Spinal cord (tissue), 10 donors: ENCODE measurements around the gene JADE2. TPM values are rescaled to one million over a fixed set of nuclear protein-coding genes. Genes with fewer than 3 reads are reported as not detected.

Source experiments
- DNase-seq, 6 donors: peaks; one replicate each; pipeline versions ENCODE4 v3.0.0 to v3.0.0-alpha.2; 2013 to 2015; ENCODE audit warnings: low spot score in 6 of 6, low read depth in 4 of 6
- H3K27ac ChIP-seq: one replicate; pipeline ENCODE4 v1.5.1; 2013; ENCODE audit warnings: low read depth, low read length, control low read depth
- H3K27me3 ChIP-seq: one replicate; pipeline ENCODE4 v1.6.1; 2013; ENCODE audit warnings: low read length; ENCODE audit not compliant: control insufficient read depth, insufficient read depth
- H3K36me3 ChIP-seq: one replicate; pipeline ENCODE4 v1.6.1; 2013; ENCODE audit warnings: low read length; ENCODE audit not compliant: control insufficient read depth, insufficient read depth
- H3K4me1 ChIP-seq: one replicate; pipeline ENCODE4 v1.6.1; 2013; ENCODE audit warnings: low read length; ENCODE audit not compliant: control insufficient read depth, insufficient read depth
- H3K4me3 ChIP-seq: one replicate; pipeline ENCODE4 v1.5.1; 2013; ENCODE audit warnings: low read depth, low read length, control low read depth
- H3K9me3 ChIP-seq: one replicate; pipeline ENCODE4 v1.6.1; 2013; ENCODE audit warnings: low read length; ENCODE audit not compliant: control insufficient read depth, insufficient read depth
- WGBS: methylation state at CpG from one replicate; pipeline ENCODE4 v1.1.5; 2013; ENCODE audit warnings: missing lambda C conversion rate; ENCODE audit not compliant: insufficient coverage; 5-methylcytosine and 5-hydroxymethylcytosine counted together
- polyA plus RNA-seq, 2 donors: library from polyadenylated mRNA; unstranded; fragments of 120-200 nt; gene quantifications; one replicate each; pipeline ENCODE4 v1.2.1, GENCODE V29; 2013; ENCODE audit not compliant: insufficient read length in 2 of 2
- total RNA-seq, 2 donors: library from RNA; depleted of rRNA in 1 of 2; stranded (reverse); fragments of 120-200 nt in 1 of 2; fragments of >200 nt in 1 of 2; gene quantifications; one replicate each; pipeline versions ENCODE4 v1.2.3 to v1.2.4, GENCODE V29; 2013 to 2014
- donor health status: healthy.

Gene JADE2
- total and polyA plus RNA-seq, 4 donors = 6.0 to 12.1 (median 8.9) TPM

DNA sequence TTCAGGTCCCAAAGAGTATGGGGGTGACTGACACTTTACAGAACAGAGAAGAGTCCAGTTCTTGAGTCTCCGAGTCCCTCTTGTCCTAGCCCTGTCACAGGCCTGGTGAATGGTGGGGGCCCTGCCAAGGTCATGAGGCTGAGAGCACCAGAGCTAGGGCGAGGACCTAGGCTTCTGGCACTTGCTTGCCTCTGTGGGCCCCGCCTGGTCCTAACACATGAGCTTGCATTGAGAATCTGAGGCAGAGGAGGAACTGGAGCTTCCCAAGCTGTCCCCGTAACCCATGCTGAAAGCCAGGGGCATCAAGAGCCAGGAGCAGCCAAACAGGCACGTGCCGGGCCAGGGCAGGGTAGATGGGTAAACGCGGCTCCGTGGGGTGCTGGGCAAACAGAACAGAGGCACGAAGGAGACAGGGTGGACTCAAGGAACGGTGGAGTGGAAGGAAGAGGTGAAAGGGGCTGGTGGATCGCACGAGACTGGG, 41.3 kb downstream of the JADE2 start:
- peaks cover 79% of the 10 kb centered on the region for H3K36me3 ChIP-seq
- WGBS = 89% methylated on average over 13 of the region's 13 CpGs
- no peak overlapping the region for H3K27ac ChIP-seq
- peaks cover 44% of the 10 kb centered on the region for H3K4me1 ChIP-seq
- H3K9me3 ChIP-seq = no peaks in the 10 kb centered on the region
- no peak overlapping the region for H3K4me3 ChIP-seq
- H3K27me3 ChIP-seq = no peaks in the 10 kb centered on the region
- DNase-seq = no peak

DNA sequence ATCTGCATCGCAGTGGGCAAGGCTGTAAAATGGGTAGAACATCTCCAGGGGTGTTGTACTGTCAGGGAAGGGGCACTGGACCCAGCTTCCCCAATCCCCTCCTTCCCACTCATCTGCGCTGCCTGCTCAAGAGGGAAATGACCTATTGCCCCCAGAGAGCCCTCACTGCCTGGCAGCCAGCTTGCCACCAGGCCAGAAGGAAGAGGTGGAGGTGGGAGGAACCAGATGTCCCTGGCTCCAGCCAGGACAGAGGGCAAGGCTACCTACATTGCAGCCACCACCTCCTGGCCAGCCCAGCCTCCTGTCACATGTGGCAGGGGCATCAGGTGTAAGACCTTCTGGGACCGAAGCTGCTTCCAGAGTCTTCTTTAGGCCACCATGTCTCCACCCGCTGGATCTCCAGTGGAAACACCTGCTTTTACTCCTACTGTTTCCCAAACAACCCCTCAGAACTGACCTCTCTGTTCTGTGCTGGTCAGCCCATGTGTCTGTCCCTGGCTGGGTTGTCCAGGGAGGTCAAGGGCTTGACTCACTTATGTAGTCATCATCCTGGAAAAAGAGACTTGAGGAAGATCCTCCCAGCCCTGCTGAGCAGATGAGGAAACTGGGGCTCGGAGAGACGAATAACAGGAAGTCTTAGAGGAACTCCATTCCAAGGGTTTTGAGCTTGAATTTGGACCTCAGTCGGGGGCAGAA, 42.3 kb downstream of the JADE2 start:
- no peaks in the 10 kb centered on the region for H3K27me3 ChIP-seq
- peaks cover 79% of the 10 kb centered on the region for H3K36me3 ChIP-seq
- H3K9me3 ChIP-seq = no peaks in the 10 kb centered on the region
- peaks cover 44% of the 10 kb centered on the region for H3K4me1 ChIP-seq
- peak overlapping the region; percentile 51 for H3K27ac ChIP-seq
- 83% methylated on average over 3 of the region's 7 CpGs for WGBS
- DNase-seq = no peak
- no peak overlapping the region for H3K4me3 ChIP-seq

DNA sequence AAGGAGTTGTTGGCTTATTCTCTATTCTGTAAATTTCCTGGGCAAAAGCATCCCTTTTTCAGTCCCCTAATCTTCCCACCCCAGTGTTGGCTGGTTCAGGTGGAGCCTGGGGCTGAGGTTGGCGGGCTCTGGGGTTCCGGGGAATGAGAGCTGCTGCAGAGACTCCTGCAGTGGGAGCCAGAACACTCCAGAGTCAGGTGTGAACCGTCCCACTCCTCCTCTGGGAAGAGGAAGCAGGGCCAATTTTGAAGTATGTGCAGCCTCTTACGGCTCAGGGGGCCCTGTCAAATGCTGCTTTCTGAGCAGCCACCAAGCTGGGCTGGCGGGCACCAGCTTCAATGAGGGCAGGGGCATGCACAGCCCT, 42.8 kb downstream of the JADE2 start:
- H3K27me3 ChIP-seq = no peaks in the 10 kb centered on the region
- peaks cover 44% of the 10 kb centered on the region for H3K4me1 ChIP-seq
- 74% methylated on average over 5 of the region's 5 CpGs for WGBS
- no peak for DNase-seq
- H3K27ac ChIP-seq = peak overlapping the region; percentile 51
- H3K4me3 ChIP-seq = no peak overlapping the region
- no peaks in the 10 kb centered on the region for H3K9me3 ChIP-seq
- H3K36me3 ChIP-seq = peaks cover 78% of the 10 kb centered on the region

DNA sequence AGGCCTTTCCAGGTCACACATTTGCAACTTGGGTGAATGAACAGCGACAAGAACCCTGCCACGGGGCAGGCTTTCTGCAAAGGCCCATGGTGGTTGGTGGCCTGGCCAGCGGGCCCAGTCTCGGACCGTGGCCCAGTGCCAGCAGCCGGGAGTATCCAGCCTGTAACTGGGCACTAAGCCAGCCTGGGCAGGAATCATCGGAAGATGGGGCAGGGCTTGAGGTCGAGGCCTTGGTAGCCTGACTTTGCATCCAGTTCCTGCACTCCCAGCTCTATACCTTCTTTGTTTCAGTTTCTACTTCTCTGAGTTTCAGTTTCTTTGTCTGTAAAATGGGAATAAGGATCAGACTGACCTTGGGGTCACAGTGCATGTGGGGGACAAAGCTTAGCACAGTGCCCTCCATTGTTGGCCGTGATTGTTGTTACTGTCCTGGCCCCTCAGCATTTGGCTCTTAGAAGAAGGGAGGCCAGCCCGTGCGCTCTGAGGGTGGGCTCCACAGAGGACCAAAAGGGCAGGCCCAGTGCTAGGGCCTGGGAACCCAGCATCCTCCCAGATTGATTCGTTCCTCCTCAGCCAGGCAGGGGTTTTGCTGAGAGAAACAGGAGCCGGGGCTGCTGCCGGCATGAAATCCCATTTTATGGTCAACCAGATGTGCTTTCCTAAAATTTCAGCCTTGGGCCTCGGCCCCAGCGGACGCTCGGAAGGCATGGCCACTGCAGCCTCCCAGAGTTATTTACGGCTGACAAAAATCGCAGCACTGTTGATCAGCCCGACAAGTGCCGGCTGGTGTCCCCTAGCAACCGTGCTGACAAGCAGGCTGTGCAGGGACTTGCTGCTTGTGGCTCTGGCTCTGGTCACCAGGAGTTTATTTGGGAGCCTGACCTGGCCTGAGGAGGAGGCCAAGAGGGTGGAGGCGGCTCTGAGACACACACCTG, 43.6 kb downstream of the JADE2 start:
- peaks cover 77% of the 10 kb centered on the region for H3K36me3 ChIP-seq
- no peaks in the 10 kb centered on the region for H3K9me3 ChIP-seq
- 25% methylated on average over 22 of the region's 24 CpGs for WGBS
- H3K4me3 ChIP-seq = no peak overlapping the region
- no peaks in the 10 kb centered on the region for H3K27me3 ChIP-seq
- peaks cover 44% of the 10 kb centered on the region for H3K4me1 ChIP-seq
- H3K27ac ChIP-seq = peak overlapping the region; percentile 51
- peak in 2 of 6 donors; percentile 66 to 73 for DNase-seq

DNA sequence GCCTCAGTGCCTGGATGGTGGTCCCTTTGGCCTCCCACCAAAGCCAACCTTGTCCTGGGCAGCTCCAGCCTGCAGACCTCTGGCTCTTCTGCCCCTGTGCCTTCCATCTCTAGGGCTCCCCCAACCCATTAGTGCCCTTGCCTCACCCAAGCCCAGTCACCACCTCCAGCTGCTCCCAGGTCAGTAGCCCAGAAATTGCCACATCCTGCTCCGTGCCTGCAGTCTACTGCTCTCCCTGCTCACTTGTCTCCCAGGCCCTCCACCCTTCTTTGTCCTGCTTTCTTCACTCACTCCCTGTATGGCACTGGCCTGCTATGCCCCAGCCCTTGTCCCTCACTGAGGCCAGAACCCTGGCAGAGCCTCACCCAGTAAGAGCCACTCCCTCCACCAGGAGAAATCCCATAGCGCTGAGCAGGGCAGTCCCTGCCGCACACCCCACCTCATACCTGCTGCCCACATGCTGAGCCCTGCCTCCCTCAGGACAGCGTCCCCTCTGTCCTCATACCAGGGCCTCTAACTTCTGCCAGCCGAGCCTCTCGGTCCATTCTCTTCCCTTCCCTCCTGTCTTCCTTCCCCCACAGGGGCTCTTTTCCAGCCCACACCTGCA, 44.4 kb downstream of the JADE2 start:
- H3K9me3 ChIP-seq = no peaks in the 10 kb centered on the region
- DNase-seq = no peak
- peak overlapping the region; percentile 51 for H3K27ac ChIP-seq
- peaks cover 44% of the 10 kb centered on the region for H3K4me1 ChIP-seq
- peaks cover 75% of the 10 kb centered on the region for H3K36me3 ChIP-seq
- WGBS = 84% methylated on average over 6 of the region's 6 CpGs
- H3K27me3 ChIP-seq = no peaks in the 10 kb centered on the region
- no peak overlapping the region for H3K4me3 ChIP-seq

DNA sequence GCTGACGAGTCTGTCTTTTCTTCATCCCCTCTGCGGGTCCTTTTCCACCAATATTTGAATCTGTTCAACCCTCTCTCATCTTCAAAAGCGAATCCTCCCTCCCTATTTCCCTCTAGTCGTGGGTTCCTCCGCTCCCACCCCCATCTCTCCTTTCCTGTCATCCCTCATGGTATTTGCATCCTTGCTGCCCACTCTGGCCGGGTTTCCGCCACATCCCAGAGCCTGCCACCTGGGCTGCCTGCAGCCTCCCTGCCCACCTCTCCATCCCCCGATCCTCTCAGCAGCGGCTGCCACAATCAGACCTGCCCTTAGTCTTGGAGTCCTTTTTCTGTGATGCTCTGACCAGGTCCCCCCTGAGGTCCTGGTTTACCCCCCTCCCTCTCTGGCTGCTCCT, 44.9 kb downstream of the JADE2 start:
- H3K27ac ChIP-seq = no peak overlapping the region
- peaks cover 44% of the 10 kb centered on the region for H3K4me1 ChIP-seq
- H3K4me3 ChIP-seq = no peak overlapping the region
- WGBS = 85% methylated on average over 9 of the region's 9 CpGs
- no peaks in the 10 kb centered on the region for H3K27me3 ChIP-seq
- no peaks in the 10 kb centered on the region for H3K9me3 ChIP-seq
- no peak for DNase-seq
- peaks cover 75% of the 10 kb centered on the region for H3K36me3 ChIP-seq

DNA sequence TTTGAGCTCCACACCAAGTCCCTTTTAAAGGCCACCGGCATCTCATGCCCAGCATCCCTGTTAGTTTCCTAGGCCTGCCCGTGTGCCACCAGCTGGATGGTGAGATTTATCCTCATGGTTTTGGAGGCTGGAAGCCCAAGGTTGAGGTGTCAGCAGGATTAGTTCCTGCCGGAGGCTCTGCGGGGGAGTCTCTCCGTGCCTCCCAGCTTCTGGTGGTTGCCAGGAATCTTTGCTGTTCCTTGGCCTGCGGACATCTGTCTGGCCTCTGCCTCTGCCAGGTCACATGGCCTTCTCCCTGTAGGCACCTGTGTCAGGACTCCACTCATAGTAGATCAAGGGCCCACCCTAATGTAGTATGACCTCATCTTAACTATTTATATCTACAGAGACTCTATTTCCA, 45.4 kb downstream of the JADE2 start:
- 83% methylated on average over 6 of the region's 6 CpGs for WGBS
- Histone ChIP-seq H3K4me3 (no peak overlapping the region), H3K36me3 (peaks cover 70% of the 10 kb centered on the region), H3K4me1 (peaks cover 44% of the 10 kb centered on the region), H3K9me3 (no peaks in the 10 kb centered on the region), H3K27ac (no peak overlapping the region), H3K27me3 (no peaks in the 10 kb centered on the region)
- DNase-seq = no peak

DNA sequence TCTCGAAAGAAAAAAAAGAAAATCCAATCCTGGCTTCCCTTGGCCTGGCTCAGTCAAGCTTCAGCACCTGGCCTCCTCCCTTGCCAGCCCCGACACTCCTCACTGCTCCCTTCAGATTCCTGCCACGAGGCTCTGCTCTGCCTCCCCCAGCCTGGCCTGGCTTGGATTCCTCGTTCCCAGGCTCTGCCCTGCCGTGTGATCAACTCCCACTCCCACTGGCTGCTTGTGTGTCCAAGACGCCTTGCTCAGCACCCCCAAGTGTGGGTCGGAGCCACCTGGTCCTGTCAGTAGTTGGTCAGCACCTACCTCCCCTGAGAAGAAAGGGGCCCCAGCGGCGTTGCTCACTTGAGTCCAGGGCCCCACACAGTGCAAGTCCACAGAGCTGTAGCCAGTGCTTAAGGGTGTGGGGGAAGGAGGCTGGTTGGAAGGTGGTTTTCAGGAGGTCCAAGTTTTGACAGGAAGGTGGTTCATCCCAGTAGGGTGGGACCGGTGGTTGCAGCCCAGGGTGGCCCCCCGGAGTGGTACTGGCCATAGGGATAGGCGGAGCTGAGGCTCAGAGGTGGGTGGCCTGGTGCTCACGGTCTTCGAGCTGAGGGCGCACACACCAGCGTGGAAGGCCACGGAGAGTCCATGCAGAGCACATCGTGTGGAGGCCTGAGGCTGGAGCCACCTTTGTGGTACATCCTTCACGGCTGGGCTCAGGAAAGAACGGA, 46.4 kb downstream of the JADE2 start:
- no peak for DNase-seq
- Histone ChIP-seq H3K27ac (no peak overlapping the region), H3K4me1 (peaks cover 39% of the 10 kb centered on the region), H3K36me3 (peaks cover 67% of the 10 kb centered on the region), H3K9me3 (no peaks in the 10 kb centered on the region), H3K4me3 (no peak overlapping the region), H3K27me3 (no peaks in the 10 kb centered on the region)
- WGBS = 87% methylated on average over 20 of the region's 20 CpGs

DNA sequence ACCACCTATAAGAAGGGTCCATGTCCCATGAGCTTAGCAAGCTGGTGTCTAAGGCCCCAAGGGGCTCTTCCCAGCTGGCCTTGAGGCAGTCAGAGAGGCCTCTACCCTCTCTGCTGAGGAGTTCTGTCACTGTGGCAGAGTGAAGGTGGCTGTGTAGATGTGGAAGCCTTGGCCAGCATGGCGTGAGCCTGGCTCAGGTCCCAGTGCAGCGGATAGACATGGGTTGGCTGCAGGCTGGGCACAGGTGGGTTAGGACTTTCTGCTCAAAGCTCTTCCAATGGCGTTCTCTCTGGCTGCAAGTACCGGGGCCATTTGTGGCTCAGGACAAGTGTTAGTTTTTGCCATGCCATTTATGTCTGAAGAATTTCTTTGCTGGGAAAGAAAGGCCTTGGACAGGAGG, 47.3 kb downstream of the JADE2 start:
- peaks cover 67% of the 10 kb centered on the region for H3K36me3 ChIP-seq
- no peak for DNase-seq

More for the DNA sequence above, 47.3 kb downstream of the JADE2 start:
- no peak overlapping the region for H3K4me3 ChIP-seq
- H3K4me1 ChIP-seq = peaks cover 34% of the 10 kb centered on the region
- no peaks in the 10 kb centered on the region for H3K9me3 ChIP-seq
- WGBS = 86% methylated on average over 4 of the region's 4 CpGs
- no peaks in the 10 kb centered on the region for H3K27me3 ChIP-seq
- H3K27ac ChIP-seq = no peak overlapping the region
